ENCODE measurements around the gene WNT4. TPM values are rescaled to one million over a fixed set of nuclear protein-coding genes. Genes with fewer than 3 reads are reported as not detected.

WNT4 gene
- total and polyA plus RNA-seq, 2 of the 8 experiments (the other 6 are each of a cell fraction or from before 2014, with no cell fraction given) = 1.3 to 6.6 TPM

- TF ChIP-seq TEAD4 (IDR thresholded peaks at IDR 0.05; ENCODE audit: low read depth, low read length) (no peak), PHF8 (conservative IDR thresholded peaks at IDR 0.05; ENCODE audit: low read depth, low read length) (no peak), E2F6 (IDR thresholded peaks at IDR 0.05) (no peak), GABPA (IDR thresholded peaks at IDR 0.05; ENCODE audit: borderline replicate concordance, insufficient read depth, low read length) (no peak), GTF2F1 (IDR thresholded peaks at IDR 0.05; ENCODE audit: borderline replicate concordance, low read depth, low read length) (no peak), ATF2 (IDR thresholded peaks at IDR 0.05; ENCODE audit: low read length) (no peak), SIRT6 (IDR thresholded peaks at IDR 0.05; ENCODE audit: low read length) (no peak), KDM5A (IDR thresholded peaks at IDR 0.05; ENCODE audit: low read length) (no peak), POU5F1 (IDR thresholded peaks at IDR 0.05; ENCODE audit: low read depth, low read length) (no peak), CREB1 (IDR thresholded peaks at IDR 0.05) (no peak), YY1 (IDR thresholded peaks at IDR 0.05; ENCODE audit: low read depth, low read length) (no peak), TAF1 (IDR thresholded peaks at IDR 0.05; ENCODE audit: low read depth, low read length) (no peak), BACH1 (IDR thresholded peaks at IDR 0.05; ENCODE audit: low read length) (no peak), CBX8 (IDR thresholded peaks at IDR 0.05; ENCODE audit: borderline replicate concordance, low read depth, low read length) (no peak), TAF7 (optimal IDR thresholded peaks at IDR 0.05; ENCODE audit: borderline replicate concordance, low read depth, low read length) (no peak), RXRA (IDR thresholded peaks at IDR 0.05; ENCODE audit: insufficient read depth, low read depth, low read length) (no peak), FOSL1 (IDR thresholded peaks at IDR 0.05; ENCODE audit: insufficient read depth, low read depth, low read length) (no peak), KDM1A (IDR thresholded peaks at IDR 0.05; ENCODE audit: borderline replicate concordance, low read length) (no peak), RAD21 (IDR thresholded peaks at IDR 0.05 in 1 of 2, conservative IDR thresholded peaks at IDR 0.05 in 1 of 2; ENCODE audit: low read depth in 2 of 2, low read length in 2 of 2) (0 out of 4 replicates have a peak, but pooled peaks of 1 of the 2 experiments have one; percentile 10), CEBPB (IDR thresholded peaks at IDR 0.05; ENCODE audit: low read depth, low read length) (0 out of 2 replicates have a peak, but pooled peaks have one; percentile 40), RFX5 (IDR thresholded peaks at IDR 0.05; ENCODE audit: borderline replicate concordance, low read depth, low read length) (no peak), ASH2L (IDR thresholded peaks at IDR 0.05; ENCODE audit: low read length) (peak; percentile 78)
Observed at GRCh38 chr1:22137004-22137720, 5.7 kb downstream of the WNT4 start (continued).
